MM.1S (cell line): ENCODE data around the gene TOX3.

Source experiments
- CTCF ChIP-seq: fragments of 300-600 bp; sonication (generic); IDR thresholded peaks from 2 replicates; pipeline ENCODE4 v1.5.1; 2016; ENCODE audit warnings: antibody characterized with exemption, low read length, mixed read lengths
- EZH2phosphoT487 ChIP-seq: fragments of 300-600 bp; sonication (generic); IDR thresholded peaks from 2 replicates; pipeline ENCODE4 v1.6.1; 2018; ENCODE audit warnings: antibody characterized with exemption, low read length

GRCh38 chr16:52469775-52470174, 77.2 kb downstream of the TOX3 start:
- TF ChIP-seq CTCF (no peak), EZH2phosphoT487 (no peak)
